ENCODE data around the gene SDF2L1.
A peak's percentile ranks its signal among the peaks of the same experiment; 100 is the strongest.
"Not testable (repeated sequence)": the region's sequence is repeated elsewhere in the genome, so short reads cannot be mapped to it uniquely, and the experiment has no call there.

Gene SDF2L1

DNA sequence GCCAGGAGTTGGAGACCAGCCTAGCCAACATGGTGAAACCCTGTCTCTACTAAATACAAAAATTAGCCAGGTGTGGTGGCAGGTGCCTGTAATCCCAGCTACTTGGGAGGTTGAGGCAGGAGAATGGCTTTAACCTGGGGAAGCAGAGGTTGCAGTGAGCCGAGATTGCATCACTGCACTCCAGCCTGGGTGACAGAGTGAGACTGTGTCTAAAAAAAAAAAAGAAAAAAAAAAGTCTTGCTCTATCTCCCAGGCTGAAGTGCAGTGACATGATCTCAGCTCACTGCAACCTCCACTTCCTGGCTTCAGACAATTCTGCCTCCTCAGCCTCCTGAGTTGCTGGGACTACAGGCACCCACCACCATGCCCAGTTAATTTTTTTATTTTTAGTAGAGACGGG, 4.7 kb upstream of the SDF2L1 start:
- not testable (repeated sequence) for DNase-seq

- no peak for DNase-seq
Observed at GRCh38 chr22:21639359-21639758, 2.7 kb upstream of the SDF2L1 start.

- DNase-seq = no peak
Observed at GRCh38 chr22:21640810-21641209, 1.3 kb upstream of the SDF2L1 start.

DNA sequence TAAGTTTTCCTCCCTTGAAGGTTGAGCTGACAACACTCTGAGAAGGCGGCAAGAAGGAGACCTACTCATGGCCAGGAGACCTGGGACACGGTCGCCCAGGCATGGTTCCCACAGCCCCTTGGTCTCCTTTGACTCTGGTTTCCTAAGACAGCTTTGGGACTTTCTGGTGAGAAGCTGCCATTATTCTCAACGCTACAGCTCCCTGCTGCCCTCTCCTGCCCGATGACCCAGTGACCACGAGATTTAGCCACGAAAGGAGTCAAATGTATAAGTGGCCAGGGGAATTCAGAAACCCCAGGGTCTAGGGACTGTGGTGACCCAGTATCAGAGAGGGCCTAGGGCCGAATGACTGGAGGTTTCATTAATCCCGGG, 699 bp upstream of the SDF2L1 start:
- DNase-seq = peak; percentile 30

GRCh38 chr22:21642584-21643448, 714 bp downstream of the SDF2L1 start:
- DNase-seq = peak; percentile 33

DNA sequence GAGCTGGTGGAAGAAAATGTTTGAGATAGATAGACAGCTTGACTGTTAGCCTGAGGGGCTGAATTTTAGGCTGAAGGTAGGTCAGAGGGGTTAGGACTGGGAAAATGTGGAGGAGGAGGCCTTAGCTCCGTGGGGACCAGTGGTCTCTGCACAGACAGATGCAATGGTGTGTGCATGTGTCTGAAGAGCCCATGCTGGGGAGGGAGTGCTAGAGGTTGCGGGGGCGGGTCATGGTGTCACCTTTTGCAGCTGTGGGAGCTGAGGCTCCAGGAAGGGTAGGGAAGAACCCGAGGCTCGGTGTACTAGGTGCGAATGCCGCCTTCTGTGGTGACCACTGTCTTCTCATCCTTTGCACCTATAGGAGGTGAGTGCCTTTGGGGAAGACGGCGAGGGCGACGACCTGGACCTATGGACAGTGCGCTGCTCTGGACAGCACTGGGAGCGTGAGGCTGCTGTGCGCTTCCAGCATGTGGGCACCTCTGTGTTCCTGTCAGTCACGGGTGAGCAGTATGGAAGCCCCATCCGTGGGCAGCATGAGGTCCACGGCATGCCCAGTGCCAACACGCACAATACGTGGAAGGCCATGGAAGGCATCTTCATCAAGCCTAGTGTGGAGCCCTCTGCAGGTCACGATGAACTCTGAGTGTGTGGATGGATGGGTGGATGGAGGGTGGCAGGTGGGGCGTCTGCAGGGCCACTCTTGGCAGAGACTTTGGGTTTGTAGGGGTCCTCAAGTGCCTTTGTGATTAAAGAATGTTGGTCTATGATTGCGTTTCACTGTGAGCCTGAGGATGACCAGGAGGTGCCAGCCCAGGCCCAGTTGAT, 1.6 kb downstream of the SDF2L1 start:
- no peak for DNase-seq

DNA sequence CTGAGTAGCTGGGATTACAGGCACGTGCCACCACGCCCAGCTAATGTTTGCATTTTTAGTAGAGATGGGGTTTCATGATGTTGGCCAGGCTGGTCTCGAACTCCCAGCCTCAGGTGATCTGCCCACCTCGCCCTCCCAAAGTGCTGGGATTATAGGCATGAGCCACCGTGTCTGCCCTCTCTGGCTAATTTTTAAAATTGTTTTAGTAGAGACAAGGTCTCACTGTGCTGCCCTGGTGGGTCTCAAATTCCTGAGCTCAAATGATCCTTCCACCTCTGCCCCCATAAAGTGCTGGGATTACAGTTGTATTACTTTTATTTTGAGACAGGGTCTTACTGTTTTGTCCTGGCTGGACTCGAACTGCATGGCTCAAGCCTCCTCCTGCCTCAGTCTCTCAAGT, 3.4 kb downstream of the SDF2L1 start:
- DNase-seq = not testable (repeated sequence)

DNA sequence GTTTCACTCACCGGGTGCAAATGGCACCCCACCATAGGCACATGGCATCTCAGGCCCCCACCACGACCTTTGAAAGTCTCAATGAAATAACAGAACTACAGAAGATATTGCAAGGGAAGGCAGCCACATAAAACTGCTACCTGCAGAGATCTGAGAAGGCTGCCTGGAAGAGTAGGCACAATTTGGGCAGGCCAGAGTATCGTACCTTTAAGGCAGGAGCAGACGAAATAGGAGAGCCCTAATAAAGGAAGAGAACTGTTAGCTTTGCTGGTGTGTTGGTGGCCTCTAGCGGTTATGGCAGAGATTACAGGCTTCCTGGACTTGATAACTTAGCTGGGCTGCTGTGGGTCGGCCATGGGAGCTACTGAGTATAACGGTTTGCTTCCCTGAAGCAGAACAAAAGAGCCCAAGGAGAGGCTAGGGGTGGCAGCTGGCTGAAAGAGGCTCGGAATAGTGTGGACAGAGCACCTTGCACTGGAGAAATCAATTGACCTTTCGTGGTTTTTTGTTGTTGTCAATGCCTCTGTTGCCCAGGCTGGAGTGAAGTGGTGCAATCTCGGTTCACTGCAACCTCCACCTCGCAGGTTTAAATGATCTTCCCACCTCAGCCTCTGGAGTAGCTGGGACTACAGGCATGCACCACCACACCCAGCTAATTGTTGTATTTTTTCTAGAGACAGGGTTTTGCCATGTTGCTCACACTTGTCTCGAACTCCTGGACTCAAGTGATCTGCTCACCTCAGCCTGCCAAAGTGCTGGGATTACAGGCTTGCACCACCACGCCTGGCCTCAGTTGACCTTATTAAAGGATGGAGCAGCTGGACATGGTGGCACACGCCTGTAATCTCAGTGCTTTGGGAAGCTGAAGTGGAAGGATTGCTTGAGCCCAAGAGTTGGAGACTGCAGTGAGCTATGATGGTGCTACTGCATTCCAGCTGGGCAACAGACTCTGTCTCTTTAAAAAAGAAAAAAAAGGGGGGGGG, 4.8 kb downstream of the SDF2L1 start:
- peak; percentile 73 for DNase-seq

- DNase-seq = no peak
Observed at GRCh38 chr22:21650280-21650679, 8.2 kb downstream of the SDF2L1 start.

DNA sequence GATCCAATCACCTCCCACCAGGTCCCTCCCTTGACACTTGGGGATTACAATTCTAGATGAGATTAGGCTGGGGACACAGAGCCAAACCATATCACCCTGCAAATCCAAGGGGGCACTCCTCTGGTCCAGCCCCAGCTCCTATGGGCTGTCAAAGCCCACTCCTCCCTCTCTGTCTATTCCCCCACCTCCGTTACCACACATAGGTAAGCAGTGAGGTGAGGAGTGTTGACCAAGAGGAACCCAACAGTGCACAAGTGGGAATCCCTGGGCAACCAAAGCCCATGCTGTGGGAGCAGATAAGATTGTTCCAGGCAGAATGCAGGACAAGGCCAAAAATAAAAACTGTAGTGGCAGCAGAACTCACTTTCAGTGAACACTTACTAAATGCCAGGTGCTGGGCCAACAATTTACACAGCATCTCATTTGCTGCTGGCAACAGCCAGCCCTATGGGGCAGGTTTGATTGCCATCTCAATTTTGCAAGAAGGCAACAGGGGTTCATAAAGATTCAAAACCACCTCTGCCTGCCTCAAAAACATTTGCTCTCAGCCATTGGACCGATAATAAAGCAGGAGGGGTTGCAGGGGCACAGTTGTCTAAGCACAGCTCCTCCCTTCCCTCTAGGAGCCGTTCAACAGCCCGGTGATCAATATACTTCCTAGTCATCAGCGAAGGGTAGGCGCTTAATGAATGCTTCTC, 8.9 kb downstream of the SDF2L1 start:
- DNase-seq = no peak

GRCh38 chr22:21651521-21652009, 9.5 kb downstream of the SDF2L1 start:
- DNase-seq = no peak

DNA sequence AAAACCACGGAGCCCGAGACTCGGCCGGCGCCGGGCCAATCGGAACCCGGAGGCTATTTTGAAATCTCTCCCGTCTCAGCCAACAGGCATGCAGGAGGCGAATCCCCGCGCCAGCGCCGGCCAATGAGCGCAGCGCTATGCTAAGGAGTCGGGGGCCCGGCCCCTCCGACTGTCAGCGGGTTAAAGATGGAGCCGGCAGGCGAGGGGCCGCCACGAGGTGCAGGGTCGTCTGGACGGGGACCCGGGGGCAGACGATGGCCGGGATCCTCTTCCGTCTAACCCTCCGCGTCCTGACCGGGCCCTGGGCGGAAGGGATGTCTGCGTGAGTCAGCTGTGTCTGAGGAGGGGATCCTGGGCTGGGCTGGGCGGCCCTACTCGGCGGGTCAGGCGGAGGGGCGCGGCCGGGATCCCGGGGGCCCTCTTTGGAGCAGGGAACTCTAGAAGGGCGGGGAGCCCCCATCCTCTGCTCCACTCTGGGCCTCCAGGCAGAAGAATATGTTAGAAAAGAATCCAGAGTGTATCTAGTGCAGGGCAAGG, 10.0 kb downstream of the SDF2L1 start:
- peak; percentile 85 for DNase-seq

- DNase-seq = no peak
Observed at GRCh38 chr22:21652547-21653545, 10.7 kb downstream of the SDF2L1 start.

- peak; percentile 41 for DNase-seq
Observed at GRCh38 chr22:21657020-21657359, 14.9 kb downstream of the SDF2L1 start.

DNA sequence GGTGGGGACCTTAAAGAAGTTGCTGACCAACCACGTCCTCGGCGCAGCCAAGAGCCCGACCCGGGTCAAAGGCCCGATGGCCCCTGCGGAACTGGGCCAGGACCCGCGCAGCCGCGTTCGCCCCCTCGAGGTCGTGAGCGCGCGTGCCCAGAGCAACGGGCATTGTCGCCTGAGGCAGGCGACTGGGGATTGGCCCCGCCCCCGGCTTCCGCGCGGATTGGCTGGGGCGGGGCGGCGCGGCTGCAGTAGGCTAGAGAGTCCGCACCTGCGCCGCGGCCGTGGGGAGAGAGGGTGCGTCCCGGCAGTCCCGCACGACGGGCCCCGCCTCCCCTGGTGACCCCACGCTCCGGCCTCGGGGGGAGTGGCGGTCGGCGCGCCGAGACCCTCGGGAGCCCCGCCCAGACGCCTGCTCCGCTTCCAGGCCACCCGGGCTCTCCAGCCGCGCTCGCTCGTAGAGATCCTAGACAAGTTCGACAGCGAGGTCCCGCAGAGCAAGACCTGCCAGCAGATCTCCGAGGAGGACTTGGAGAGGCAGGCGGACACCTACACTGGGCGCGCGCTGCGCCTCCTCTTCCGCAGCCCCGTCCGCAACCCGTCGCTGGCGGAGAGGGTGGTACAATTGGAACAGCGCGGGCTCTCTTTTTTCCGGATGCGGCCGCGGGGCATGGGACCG, 15.4 kb downstream of the SDF2L1 start:
- DNase-seq = peak; percentile 90

DNA sequence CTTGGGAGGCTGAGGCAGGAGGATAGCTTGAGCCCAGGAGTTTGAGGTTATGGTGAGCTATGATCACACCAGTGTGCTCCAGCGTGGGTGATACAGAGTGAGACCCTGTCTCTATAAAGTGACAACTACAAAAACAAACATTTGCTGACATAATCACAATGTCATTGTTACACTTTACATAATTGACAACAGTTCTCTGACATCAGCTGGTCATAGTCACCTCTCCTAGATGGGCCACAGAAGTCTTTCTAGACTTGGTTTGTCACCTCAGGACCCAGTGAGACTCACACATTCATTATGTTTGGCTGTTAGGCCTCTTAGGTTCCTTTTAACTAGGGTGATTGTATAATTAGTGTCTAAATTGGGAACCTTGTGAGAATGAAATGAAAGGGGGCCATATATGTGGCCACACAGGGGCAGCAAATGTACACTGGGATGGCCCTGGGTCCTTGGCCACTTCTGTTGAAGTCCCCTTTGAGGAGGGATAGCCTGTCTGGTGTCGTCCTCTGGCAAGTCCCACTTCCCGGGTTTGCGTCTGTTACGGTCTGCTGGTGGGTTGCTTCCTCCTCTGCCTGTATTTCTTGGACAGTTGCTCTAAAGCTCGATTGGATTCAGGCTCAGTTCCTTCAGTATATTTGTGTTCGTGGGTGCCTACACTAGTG, 17.9 kb downstream of the SDF2L1 start:
- DNase-seq = no peak

DNA sequence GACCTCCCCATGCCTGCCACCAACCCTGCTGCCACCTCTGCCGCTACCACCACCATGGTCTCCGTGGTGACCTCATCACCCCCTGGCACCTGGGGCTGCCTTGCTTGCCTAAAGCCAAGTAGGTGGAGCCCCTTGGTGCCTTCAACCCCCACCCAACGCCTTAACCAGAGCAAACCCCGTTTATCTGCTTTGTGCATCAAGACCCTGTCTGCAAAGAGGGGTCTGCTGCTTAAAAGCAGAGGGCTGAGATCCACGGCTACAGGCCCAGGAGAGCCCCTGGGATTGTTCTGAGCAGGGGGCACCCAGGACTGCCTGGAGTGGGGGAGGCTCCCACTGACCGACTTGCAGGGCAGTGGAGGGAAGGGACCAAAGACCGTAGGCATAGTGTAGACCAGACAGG, 18.8 kb downstream of the SDF2L1 start:
- no peak for DNase-seq

- no peak for DNase-seq
Observed at GRCh38 chr22:21661991-21662390, 19.9 kb downstream of the SDF2L1 start.

DNA sequence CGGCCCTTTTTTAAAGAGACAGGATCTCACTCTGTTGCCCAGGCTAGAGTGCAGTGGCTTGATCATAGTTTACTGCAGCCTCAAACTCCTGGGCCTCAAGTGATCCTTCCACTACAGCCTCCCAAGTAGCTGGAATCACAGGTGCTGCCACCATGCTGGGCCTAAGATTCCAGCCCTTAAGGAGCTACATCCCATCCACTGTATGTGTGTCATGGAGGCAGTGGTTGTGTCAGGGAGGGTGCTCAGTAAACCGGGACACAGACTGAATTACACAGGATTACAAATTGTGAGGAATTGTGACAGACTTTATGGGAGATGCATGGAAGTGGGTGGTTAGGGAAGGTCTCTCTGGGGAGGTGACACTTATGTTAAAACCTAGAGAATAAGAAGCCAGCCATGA, 21.6 kb downstream of the SDF2L1 start:
- no peak for DNase-seq
